Brain microvascular endothelial cell (primary cell): Measurements from ENCODE around the gene CADM1.

Experiments
- DNase-seq: peaks from one replicate; pipeline ENCODE4 v3.0.0-alpha.2; 2020
- H3K27ac ChIP-seq: fragments of 250-450 bp; sonication (Bioruptor Pico); 2 replicates; pipeline ENCODE4 v1.5.1; 2020; ENCODE audit warnings: mild to moderate bottlenecking, moderate library complexity
- H3K27me3 ChIP-seq: fragments of 250-450 bp; sonication (Bioruptor Pico); replicated peaks from 2 replicates; pipeline ENCODE4 v1.5.1; 2020; ENCODE audit warnings: mild to moderate bottlenecking
- H3K36me3 ChIP-seq: fragments of 250-450 bp; sonication (Bioruptor Pico); replicated peaks from 2 replicates; pipeline ENCODE4 v1.5.1; 2020; ENCODE audit warnings: mild to moderate bottlenecking
- H3K4me3 ChIP-seq: 2 replicates; pipeline ENCODE4 v1.5.1; 2011; ENCODE audit warnings: low read depth, mild to moderate bottlenecking, control low read depth, low read length, moderate library complexity
- CTCF ChIP-seq: IDR thresholded peaks from 2 replicates; pipeline ENCODE4 v1.5.1; 2011; ENCODE audit warnings: low read depth, mild to moderate bottlenecking, moderate library complexity, low read length, control low read depth, inconsistent platforms; ENCODE audit errors: missing control alignments
- in situ Hi-C: cut with HindIII; loops from 2 replicates; pipeline ENCODE4 v1.10.0; 2017; ENCODE audit warnings: low sequenced_read_pairs, low pct_ligation_motif_present

CADM1 gene

DNA sequence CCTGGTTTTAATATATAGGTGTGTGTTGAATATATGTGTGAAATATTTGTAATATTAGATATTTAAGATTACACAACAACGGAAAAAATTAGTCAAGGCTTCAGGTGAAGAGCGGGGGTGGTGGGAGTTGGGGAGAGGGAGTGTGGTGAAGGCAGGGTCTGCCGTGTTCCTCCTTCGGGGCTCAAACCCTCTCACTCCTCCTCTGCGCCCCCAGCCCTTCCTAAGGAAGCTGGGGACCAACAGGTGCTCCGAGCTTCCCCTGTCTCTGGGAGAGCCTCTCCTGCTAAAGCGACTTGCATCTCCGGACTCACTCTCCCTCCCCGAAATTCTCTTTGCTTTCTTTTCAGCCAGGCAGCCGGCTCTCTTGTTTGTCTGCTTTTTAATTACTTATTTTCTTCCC lies 960 bp upstream of the CADM1 start:
- no peak for TF ChIP-seq CTCF
- H3K27ac ChIP-seq: no peak overlapping the region
- DNase-seq: no peak
- in situ Hi-C loops: no loop called here
- H3K4me3 ChIP-seq: no peak overlapping the region
- H3K27me3 ChIP-seq: peaks cover 46% of the 10 kb centered on the region
- H3K36me3 ChIP-seq: no peaks in the 10 kb centered on the region

GRCh38 chr11:115503886-115504275 lies 334 bp downstream of the CADM1 start:
- TF ChIP-seq CTCF: no peak
- Histone ChIP-seq H3K27me3 (peaks cover 46% of the 10 kb centered on the region), H3K36me3 (no peaks in the 10 kb centered on the region), H3K4me3 (peak overlapping the region; percentile 58), H3K27ac (no peak overlapping the region)
- no peak for DNase-seq
- in situ Hi-C loops: no loop called here

DNA sequence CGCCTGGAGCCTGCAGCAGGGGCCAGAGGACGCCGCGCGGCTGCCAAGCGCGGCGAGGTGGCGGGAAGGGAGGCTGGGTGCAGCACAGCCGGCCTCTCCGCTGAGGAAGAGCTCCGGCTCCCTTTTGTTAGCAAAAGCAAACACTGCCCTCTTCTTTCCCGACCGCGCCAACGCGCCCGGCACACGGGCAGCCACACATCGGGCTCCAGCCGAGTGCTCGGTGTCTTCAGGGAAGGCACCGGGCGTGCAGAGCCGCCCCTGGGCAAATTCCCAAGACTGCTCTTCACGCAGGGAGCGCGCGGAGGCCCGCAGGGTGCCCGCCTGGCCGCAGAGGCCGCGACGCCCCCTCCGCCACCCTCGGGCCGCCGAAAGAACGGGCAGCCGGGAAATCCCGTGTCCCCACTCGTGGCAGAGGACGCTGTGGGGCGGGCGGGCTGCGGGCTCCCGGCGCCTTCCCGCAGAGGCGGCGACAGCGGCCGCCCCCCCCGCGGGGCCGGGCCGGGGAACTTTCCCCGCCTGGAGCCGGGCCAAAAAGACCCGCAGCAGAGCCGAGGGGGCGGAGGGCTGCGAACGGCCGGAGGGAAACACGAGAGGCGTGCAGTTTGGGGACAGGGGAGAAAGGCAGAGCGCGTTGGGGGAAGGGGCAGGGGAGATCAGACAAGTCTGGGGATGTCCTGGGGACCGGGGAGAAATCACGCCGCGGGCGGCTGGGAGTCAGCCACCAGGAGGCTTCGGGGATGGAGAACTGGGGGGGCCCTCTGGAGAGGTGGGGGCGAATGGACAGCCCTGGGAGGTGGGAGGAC lies 931 bp downstream of the CADM1 start:
- peak; percentile 56 for TF ChIP-seq CTCF
- in situ Hi-C loops: no loop called here
- DNase-seq: no peak
- Histone ChIP-seq H3K36me3 (no peaks in the 10 kb centered on the region), H3K27ac (no peak overlapping the region), H3K27me3 (peaks cover 46% of the 10 kb centered on the region), H3K4me3 (peak overlapping the region; percentile 58)

- DNase-seq: no peak
- H3K4me3 ChIP-seq: peak overlapping the region; percentile 58
- no peak overlapping the region for H3K27ac ChIP-seq
- H3K27me3 ChIP-seq: peaks cover 46% of the 10 kb centered on the region
- no peaks in the 10 kb centered on the region for H3K36me3 ChIP-seq
- TF ChIP-seq CTCF: no peak
- in situ Hi-C loops: no loop called here
Measured at GRCh38 chr11:115502636-115503082, 1.6 kb downstream of the CADM1 start.

DNA sequence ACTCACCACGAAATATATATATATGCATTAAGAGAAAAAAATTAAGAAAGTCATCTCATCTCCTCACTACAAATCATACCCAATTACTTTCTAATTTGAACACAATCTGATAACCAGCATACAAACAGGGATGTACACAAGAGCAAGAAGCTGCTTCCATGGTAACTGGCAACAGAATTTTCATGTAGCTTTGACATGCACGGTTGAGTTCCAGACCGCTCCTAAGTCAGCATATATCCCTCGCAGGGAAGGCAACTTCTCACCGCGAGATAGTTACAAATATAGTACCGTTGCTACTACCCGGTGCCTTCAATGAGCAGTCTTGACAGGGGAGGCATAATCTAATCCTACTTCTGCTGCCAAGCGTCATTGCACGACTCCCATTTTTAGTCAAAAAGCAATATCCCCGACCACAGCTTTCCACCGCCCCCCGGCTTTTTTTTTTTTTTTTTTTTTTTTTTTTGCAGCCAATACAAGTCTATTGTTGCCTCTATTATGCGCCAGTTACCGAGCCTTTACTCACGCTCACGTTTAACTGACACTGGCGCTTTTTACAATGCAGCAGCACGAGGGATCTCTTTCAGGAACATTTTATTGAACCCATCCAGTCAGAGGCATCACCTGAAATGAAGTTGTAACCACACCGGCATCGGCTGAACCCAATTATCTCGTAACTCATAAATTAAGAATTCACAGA lies 2.2 kb downstream of the CADM1 start:
- in situ Hi-C loops: no loop called here
- peak overlapping the region; percentile 58 for H3K4me3 ChIP-seq
- DNase-seq: no peak
- TF ChIP-seq CTCF: no peak
- H3K36me3 ChIP-seq: no peaks in the 10 kb centered on the region
- peaks cover 46% of the 10 kb centered on the region for H3K27me3 ChIP-seq
- H3K27ac ChIP-seq: no peak overlapping the region
